ENCODE results near the gene SIRT5. TPM values are rescaled to one million over a fixed set of nuclear protein-coding genes. Genes with fewer than 3 reads are reported as not detected.
A peak's percentile ranks its signal among the peaks of the same experiment; 100 is the strongest.

The SIRT5 gene
- 9.1 and 9.9 TPM in 2 replicates for total RNA-seq
- long read RNA-seq, partial matches to known transcripts = 19 of 91 reads
- long read RNA-seq, other reads (novel, unspliced or antisense) = 69 of 91 reads

DNA sequence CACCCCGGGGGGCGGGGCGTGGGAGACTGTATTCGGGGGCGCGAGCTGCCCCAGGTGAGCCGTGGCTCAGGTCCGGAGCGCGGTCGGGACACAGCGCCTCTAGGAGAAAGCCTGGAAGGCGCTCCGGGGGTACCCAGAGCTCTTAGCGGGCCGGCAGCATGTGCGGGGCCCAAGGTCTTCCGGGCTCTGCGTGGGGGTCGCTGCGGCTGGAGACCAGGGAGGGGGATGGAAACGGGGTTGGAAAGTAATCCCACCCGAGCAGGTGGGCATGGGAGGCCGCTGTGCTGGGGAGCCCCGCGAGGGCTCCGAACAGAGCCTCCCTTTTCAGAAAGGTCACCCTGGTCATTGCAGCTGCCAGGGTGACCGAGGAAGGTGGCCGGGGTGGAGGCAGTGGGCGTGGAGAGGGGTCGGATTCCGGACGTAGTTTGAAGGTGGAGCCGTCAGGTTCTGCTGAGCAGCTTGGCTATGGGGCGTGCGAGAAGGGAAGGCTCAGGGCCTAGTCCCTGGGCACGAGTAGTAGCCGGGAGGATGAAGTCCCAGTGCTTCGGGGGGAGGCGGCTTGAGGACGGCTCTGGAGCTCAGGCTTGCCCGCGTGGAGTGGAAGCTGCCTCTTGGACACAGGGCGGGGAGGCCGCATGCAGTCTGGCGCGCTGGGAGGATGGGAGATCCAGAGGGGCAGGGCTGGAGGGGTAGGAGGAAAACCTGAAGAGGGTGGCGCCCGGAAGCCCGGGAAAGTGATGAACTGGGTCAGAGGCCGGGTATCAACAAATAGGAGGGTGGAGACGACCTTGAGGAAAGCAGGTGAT is at the start of gene SIRT5:
Gene SIRT5, plus strand, starts transcription at position 31 of the 806 bp plus-strand sequence. CDS start 9,510 bp downstream, outside the sequence.
- Mint-ChIP-seq H3K4me1 (ENCODE audit: unreplicated experiment) (peaks cover 18% of the 10 kb centered on the region), H3K4me3 (ENCODE audit: unreplicated experiment) (peak within 1 kb of the TSS; percentile 99), H3K27me3 (ENCODE audit: unreplicated experiment) (peaks cover 5% of the 10 kb centered on the region), H3K9me3 (ENCODE audit: unreplicated experiment) (peaks cover 5% of the 10 kb centered on the region), H3K36me3 (ENCODE audit: unreplicated experiment) (peaks cover 6% of the 10 kb centered on the region), H3K27ac (ENCODE audit: unreplicated experiment) (peak within 1 kb of the TSS; percentile 98)
- DNase-seq (ENCODE audit: extremely low spot score, unreplicated experiment) = peak; percentile 93
- no peak for TF ChIP-seq CTCF (IDR thresholded peaks at IDR 0.05)

DNA sequence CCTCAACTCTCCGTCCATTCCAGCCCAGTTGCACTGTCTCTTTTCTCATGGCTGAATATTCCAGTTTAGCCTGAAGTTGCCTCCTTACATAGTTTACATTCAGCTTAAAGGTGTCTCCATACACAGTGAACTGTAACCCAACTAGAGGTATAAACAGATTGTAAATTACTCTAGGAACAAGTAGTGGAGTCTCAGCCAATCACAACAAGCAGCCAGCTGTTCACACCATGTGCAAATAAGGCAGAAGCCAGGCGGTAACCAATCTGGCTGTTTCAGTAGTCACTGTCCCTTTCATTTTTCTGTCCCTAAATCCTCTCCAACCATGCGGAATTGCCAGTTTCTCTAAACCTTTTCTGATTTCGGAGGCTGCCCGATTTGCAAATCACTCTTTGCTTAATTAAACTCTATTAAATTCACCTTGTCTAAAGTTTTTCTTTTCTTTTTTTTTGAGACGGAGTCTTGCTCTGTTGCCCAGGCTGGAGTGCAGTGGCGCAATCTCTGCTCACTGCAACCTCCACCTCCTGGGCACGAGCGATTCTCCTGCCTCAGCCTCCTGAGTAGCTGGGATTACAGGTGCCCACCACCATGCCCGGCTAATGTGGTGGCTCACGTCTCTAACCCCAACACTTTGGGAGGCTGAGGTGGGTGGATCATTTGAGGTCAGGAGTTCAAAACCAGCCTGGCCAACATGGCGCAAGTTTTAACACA is 49.4 kb upstream of the SIRT5 start:
- peaks cover under 1% of the 10 kb centered on the region for H3K9me3 Mint-ChIP-seq (ENCODE audit: unreplicated experiment)
- no peaks in the 10 kb centered on the region for H3K27me3 Mint-ChIP-seq (ENCODE audit: unreplicated experiment)
- no peak for DNase-seq (ENCODE audit: extremely low spot score, unreplicated experiment)
- H3K4me1 Mint-ChIP-seq (ENCODE audit: unreplicated experiment) = peaks cover 2% of the 10 kb centered on the region
- no peak overlapping the region for H3K27ac Mint-ChIP-seq (ENCODE audit: unreplicated experiment)
- H3K36me3 Mint-ChIP-seq (ENCODE audit: unreplicated experiment) = no peaks in the 10 kb centered on the region
- H3K4me3 Mint-ChIP-seq (ENCODE audit: unreplicated experiment) = no peak overlapping the region
- TF ChIP-seq CTCF (IDR thresholded peaks at IDR 0.05) = no peak

DNA sequence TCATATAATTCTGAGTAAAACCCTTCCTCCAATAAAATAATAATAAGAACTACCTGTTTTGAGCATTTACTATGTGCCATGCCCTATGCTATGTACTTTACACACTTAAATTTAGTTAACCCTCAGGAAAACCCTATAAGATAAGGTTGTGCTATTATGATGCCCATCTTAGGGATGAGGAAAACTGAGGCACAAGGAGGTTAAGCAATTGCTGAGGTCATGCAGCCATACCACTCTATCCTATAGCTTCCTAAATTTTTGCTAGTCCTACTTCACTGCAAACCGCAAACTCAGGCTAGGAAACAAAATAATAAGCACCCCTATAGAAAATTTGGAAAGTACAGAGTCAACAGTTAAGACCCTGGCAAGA is 48.1 kb upstream of the SIRT5 start:
- H3K4me3 Mint-ChIP-seq (ENCODE audit: unreplicated experiment) = no peak overlapping the region
- H3K27ac Mint-ChIP-seq (ENCODE audit: unreplicated experiment) = no peak overlapping the region
- no peaks in the 10 kb centered on the region for H3K27me3 Mint-ChIP-seq (ENCODE audit: unreplicated experiment)
- no peaks in the 10 kb centered on the region for H3K36me3 Mint-ChIP-seq (ENCODE audit: unreplicated experiment)
- no peak for TF ChIP-seq CTCF (IDR thresholded peaks at IDR 0.05)
- H3K4me1 Mint-ChIP-seq (ENCODE audit: unreplicated experiment) = peaks cover 2% of the 10 kb centered on the region
- H3K9me3 Mint-ChIP-seq (ENCODE audit: unreplicated experiment) = no peaks in the 10 kb centered on the region
- DNase-seq (ENCODE audit: extremely low spot score, unreplicated experiment) = no peak

- H3K27me3 Mint-ChIP-seq (ENCODE audit: unreplicated experiment) = no peaks in the 10 kb centered on the region
- H3K27ac Mint-ChIP-seq (ENCODE audit: unreplicated experiment) = no peak overlapping the region
- H3K4me3 Mint-ChIP-seq (ENCODE audit: unreplicated experiment) = no peak overlapping the region
- peaks cover 2% of the 10 kb centered on the region for H3K4me1 Mint-ChIP-seq (ENCODE audit: unreplicated experiment)
- TF ChIP-seq CTCF (IDR thresholded peaks at IDR 0.05) = no peak
- no peaks in the 10 kb centered on the region for H3K36me3 Mint-ChIP-seq (ENCODE audit: unreplicated experiment)
- DNase-seq (ENCODE audit: extremely low spot score, unreplicated experiment) = no peak
- no peaks in the 10 kb centered on the region for H3K9me3 Mint-ChIP-seq (ENCODE audit: unreplicated experiment)
Observed at GRCh38 chr6:13526727-13527670, 47.4 kb upstream of the SIRT5 start.
